Heart right ventricle (tissue), 16 donors: Measurements from ENCODE around the gene LPP. TPM values are rescaled to one million over a fixed set of nuclear protein-coding genes. Genes with fewer than 3 reads are reported as not detected.
A peak's percentile ranks its signal among the peaks of the same experiment; 100 is the strongest.

Source experiments
- ATAC-seq, 8 donors: fragments of 200-7000 bp; cut with Tn5 transposase; one replicate each; pipeline ENCODE4 v1.9.1; 2020; ENCODE audit warnings: mild to moderate bottlenecking in 8 of 8, moderate library complexity in 8 of 8, moderate number of reproducible peaks in 1 of 8
- DNase-seq, 2 donors: peaks; one replicate each; pipeline ENCODE4 v3.0.0-alpha.2; 2020
- H3K27ac ChIP-seq, 10 donors: fragments of 200-600 bp; sonication (generic) in 2 of 10; one replicate each; pipeline versions ENCODE4 v1.5.0 to v1.8.0; 2020 to 2022; ENCODE audit warnings: mild to moderate bottlenecking in 3 of 10
- H3K27me3 ChIP-seq, 7 donors: fragments of 200-600 bp; one replicate each; pipeline ENCODE4 v1.8.0; 2021 to 2022; ENCODE audit warnings: mild to moderate bottlenecking in 2 of 7
- H3K36me3 ChIP-seq, 9 donors: fragments of 200-600 bp; sonication (generic) in 1 of 9; one replicate each; pipeline versions ENCODE4 v1.5.0 to v1.8.0; 2020 to 2022; ENCODE audit warnings: mild to moderate bottlenecking in 2 of 9
- H3K4me1 ChIP-seq, 9 donors: fragments of 200-600 bp; sonication (generic) in 1 of 9; one replicate each; pipeline versions ENCODE4 v1.5.0 to v1.8.0; 2020 to 2022; ENCODE audit warnings: mild to moderate bottlenecking in 4 of 9
- H3K4me3 ChIP-seq, 10 donors: fragments of 200-600 bp; sonication (generic) in 2 of 10; one replicate each; pipeline versions ENCODE4 v1.5.0 to v1.8.0; 2020 to 2022; ENCODE audit warnings: mild to moderate bottlenecking in 7 of 10, moderate library complexity in 2 of 10
- H3K9me3 ChIP-seq, 11 donors: fragments of 200-600 bp in 10 of 11; sonication (generic) in 2 of 11; one replicate each; pipeline versions ENCODE4 v1.5.0 to v1.8.0; 2013 to 2022; ENCODE audit warnings: mild to moderate bottlenecking in 2 of 11, control low read depth in 1 of 11, moderate library complexity in 1 of 11
- CTCF ChIP-seq, 9 donors: fragments of 200-600 bp; sonication (generic) in 2 of 9; IDR thresholded peaks; one replicate each; pipeline versions ENCODE4 v1.5.0 to v1.8.0; 2021 to 2022; ENCODE audit warnings: antibody characterized with exemption in 9 of 9, mild to moderate bottlenecking in 5 of 9, moderate library complexity in 1 of 9
- WGBS, 2 donors: extraction: QIAGEN DNeasy Blood & Tissue Kit; methylation state at CpG; one replicate each; pipeline ENCODE4 v1.1.7; 2013; ENCODE audit warnings: inconsistent platforms in 1 of 2; 5-methylcytosine and 5-hydroxymethylcytosine counted together
- intact Hi-C, 10 donors: fragments of 100-400 bp; cut with DNase I; formaldehyde crosslinking; loops; one replicate each; pipeline versions ENCODE4 v1.11.1 to v1.14.2; 2022
- polyA plus RNA-seq, 2 donors: library from polyadenylated mRNA; stranded (reverse); fragments of 200-250 nt; gene quantifications; one replicate each; pipeline ENCODE4 v1.2.3, GENCODE V29; 2013
- total RNA-seq, 10 donors: library from RNA; stranded (reverse); fragmentation: NEBNext Ultra II Directional in 3 of 10; extraction: Animal tissue kit (Norgen Biotek cat#: 25700) in 3 of 10; gene quantifications; one replicate each; pipeline versions ENCODE4 v1.2.1 to v1.2.4, GENCODE V29; 2021 to 2023
- donor health status: Arrhythmogenic right ventricular cardiomyopathy.
- donor health status: ischemic (EF 13 %, LVEDD 7.1; RV severe dilation, severe dysfunction).
- donor health status: healthy with polysubstance abuse.
- donor health status: DM: no; HTN: yes; CAD: no.
- donor health status: DM: no; HTN: no; CAD: no.
- donor health status: ischemic (EF 25% LVEDD 6.9; RV normal size, moderate dysfunction).
- donor health status: ischemic (EF 25% LVEDD 5.7; RV mildly dilated, moderate dysfunction).
- donor health status: healthy.
- donor health status: DM: yes; HTN: yes; CAD: no.
- donor health status: Ischemic cardiomyopathy.
- donor health status: ischemic (EF 35%, LVEDD 5.7; RV mildly dilated, moderate dysfunction).
- donor health status: nonischemic (EF 11% LVEDD 7.7; RV severe dilation, severe dysfunction).
- donor health status: DM: yes; HTN: yes; CAD: no.
- donor health status: PGD.
- donor health status: ischemic (EF 29% LVEDD 5.4; RV normal size, mild dysfunction).
- donor health status: nonischemic (EF 23%, LVEDD 6.1; RV moderate dilation, normal function).

Gene LPP
- total and polyA plus RNA-seq, 12 donors, result 8.5 to 188 (median 140) TPM

DNA sequence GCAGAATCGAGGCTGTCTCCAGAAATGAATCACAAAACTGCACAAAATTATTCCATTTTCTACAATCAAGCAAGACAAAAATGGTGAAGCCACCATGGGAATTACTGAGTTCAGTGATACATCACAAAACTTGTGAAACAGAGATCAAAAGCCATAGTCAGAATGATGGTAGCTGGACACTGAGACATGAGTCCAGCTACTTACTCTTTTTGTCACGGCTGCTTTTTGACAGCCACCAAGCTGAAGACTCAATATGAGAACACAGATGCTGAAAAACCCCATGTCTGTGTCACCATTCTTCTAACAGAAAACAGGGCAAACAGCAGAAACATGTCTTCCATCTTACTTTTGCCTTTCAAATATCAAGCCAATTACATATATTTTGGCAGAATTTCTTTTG lies 237.6 kb downstream of the LPP start:
- H3K27me3 ChIP-seq, result no peaks in the 10 kb centered on the region
- 69 to 76% methylated on average over 2 of the region's 2 CpGs for WGBS, 2 donors
- no peak for TF ChIP-seq CTCF (IDR thresholded peaks at IDR 0.05)
- H3K9me3 ChIP-seq, result no peaks in the 10 kb centered on the region
- H3K4me3 ChIP-seq, result no peak overlapping the region
- DNase-seq, result no peak
- H3K36me3 ChIP-seq, result no peaks in the 10 kb centered on the region
- intact Hi-C loops, result loop anchor here in 1 of 10 donors (10.0 kb wide), 2 partner anchors 553 to 647 kb away; partner anchors contain the start of gene BCL6
- H3K27ac ChIP-seq, result peak overlapping the region in 5 of 10 donors; percentile 6 to 63 (median 59)
- no peak for ATAC-seq
- peaks cover 0 to 46% (median 35%) of the 10 kb centered on the region in 9 donors for H3K4me1 ChIP-seq

DNA sequence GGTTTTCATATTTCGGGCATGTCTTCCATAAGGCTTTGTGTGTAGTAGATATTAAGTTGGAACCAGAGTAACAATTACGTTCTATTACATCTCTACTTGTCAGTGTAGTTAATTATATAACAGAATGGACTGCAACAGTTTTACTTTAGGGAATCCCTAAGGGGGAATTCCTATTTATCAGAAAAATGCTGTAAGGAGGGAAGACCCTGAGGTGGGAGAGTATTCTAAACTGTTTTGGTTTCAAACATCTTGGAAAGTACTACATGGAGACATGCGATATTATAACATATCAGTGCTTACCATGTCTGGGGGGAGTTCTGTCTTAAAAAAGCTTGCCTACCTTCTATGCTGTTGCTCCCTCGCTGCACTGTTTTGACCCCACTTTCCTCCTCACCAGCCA lies 238.1 kb downstream of the LPP start:
- Histone ChIP-seq H3K27me3 (no peaks in the 10 kb centered on the region), H3K4me1 (peaks cover 0 to 49% (median 35%) of the 10 kb centered on the region in 9 donors), H3K27ac (no peak overlapping the region), H3K4me3 (no peak overlapping the region), H3K9me3 (no peaks in the 10 kb centered on the region), H3K36me3 (no peaks in the 10 kb centered on the region)
- no peak for ATAC-seq
- 91 to 92% methylated on average over 4 of the region's 4 CpGs for WGBS, 2 donors
- intact Hi-C loops, result loop anchor here in 1 of 10 donors (10.0 kb wide), 2 partner anchors 553 to 647 kb away; partner anchors contain the start of gene BCL6
- TF ChIP-seq CTCF (IDR thresholded peaks at IDR 0.05), result no peak
- no peak for DNase-seq

GRCh38 chr3:188394623-188395022 lies 240.7 kb downstream of the LPP start:
- DNase-seq (no peak), ATAC-seq (no peak)
- TF ChIP-seq CTCF (IDR thresholded peaks at IDR 0.05), result no peak
- H3K9me3 ChIP-seq, result no peaks in the 10 kb centered on the region
- WGBS, 2 donors, result 64 to 71% methylated on average over 1 of the region's 1 CpG
- no peaks in the 10 kb centered on the region for H3K36me3 ChIP-seq
- H3K27ac ChIP-seq, result no peak overlapping the region
- no peak overlapping the region for H3K4me3 ChIP-seq
- intact Hi-C loops, result loop anchor here in 2 of 10 donors (5.0 to 10.0 kb wide), 3 partner anchors 97 to 650 kb away; partner anchors contain the start of gene BCL6 (in 1 of the 2)
- peaks cover under 1 to 64% (median 47%) of the 10 kb centered on the region in 9 donors for H3K4me1 ChIP-seq
- H3K27me3 ChIP-seq, result no peaks in the 10 kb centered on the region

GRCh38 chr3:188396251-188396650 lies 242.3 kb downstream of the LPP start:
- H3K9me3 ChIP-seq, result no peaks in the 10 kb centered on the region
- no peak overlapping the region for H3K4me3 ChIP-seq
- H3K4me1 ChIP-seq, result peaks cover 2 to 62% (median 38%) of the 10 kb centered on the region in 9 donors
- H3K27me3 ChIP-seq, result no peaks in the 10 kb centered on the region
- H3K36me3 ChIP-seq, result no peaks in the 10 kb centered on the region
- WGBS, 2 donors, result 66 to 67% methylated on average over 2 of the region's 2 CpGs
- intact Hi-C loops, result loop anchor here in 2 of 10 donors (5.0 to 10.0 kb wide), 3 partner anchors 99 to 651 kb away; partner anchors contain the start of gene BCL6 (in 1 of the 2)
- ATAC-seq (no peak), DNase-seq (no peak)
- TF ChIP-seq CTCF (IDR thresholded peaks at IDR 0.05), result no peak
- peak overlapping the region in 7 of 10 donors; percentile 69 to 81 (median 77) for H3K27ac ChIP-seq
